Measurements from ENCODE around the gene TLR6.

DNA sequence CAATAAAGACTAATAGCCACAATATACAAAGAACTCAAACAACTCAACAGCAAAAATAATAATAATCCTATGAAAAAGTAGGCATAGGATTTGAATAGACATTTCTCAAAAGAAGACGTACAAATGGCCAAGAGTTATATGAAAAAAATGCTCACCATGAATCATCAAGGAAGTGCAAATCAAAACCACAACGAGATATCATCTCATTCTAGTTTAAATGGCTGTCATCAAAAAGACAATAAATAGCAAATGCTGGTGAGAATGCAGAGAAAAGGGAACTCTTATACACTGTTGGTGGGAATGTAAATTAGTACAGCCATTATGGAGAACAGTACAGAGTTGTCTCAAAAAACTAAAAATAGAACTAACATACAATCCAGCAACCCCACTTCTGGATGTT, 18.8 kb downstream of the TLR6 start:
- TF ChIP-seq, protein P1, sequence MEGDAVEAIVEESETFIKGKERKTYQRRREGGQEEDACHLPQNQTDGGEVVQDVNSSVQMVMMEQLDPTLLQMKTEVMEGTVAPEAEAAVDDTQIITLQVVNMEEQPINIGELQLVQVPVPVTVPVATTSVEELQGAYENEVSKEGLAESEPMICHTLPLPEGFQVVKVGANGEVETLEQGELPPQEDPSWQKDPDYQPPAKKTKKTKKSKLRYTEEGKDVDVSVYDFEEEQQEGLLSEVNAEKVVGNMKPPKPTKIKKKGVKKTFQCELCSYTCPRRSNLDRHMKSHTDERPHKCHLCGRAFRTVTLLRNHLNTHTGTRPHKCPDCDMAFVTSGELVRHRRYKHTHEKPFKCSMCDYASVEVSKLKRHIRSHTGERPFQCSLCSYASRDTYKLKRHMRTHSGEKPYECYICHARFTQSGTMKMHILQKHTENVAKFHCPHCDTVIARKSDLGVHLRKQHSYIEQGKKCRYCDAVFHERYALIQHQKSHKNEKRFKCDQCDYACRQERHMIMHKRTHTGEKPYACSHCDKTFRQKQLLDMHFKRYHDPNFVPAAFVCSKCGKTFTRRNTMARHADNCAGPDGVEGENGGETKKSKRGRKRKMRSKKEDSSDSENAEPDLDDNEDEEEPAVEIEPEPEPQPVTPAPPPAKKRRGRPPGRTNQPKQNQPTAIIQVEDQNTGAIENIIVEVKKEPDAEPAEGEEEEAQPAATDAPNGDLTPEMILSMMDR (IDR thresholded peaks at IDR 0.05; ENCODE audit: poor library complexity): no peak
- TF ChIP-seq EZH2 (IDR thresholded peaks at IDR 0.05; ENCODE audit: borderline replicate concordance) (no peak), EZH2phosphoT487 (IDR thresholded peaks at IDR 0.05; ENCODE audit: low read depth, severe bottlenecking, unreplicated experiment) (no peak)
